HAP-1 (cell line): ENCODE measurements around the gene TM2D3.

ENCODE experiments used
- DNase-seq, 2 experiments: peaks; one replicate each; pipeline ENCODE4 v3.0.0-alpha.2; 2016 to 2020; ENCODE audit warnings: low spot score in 2 of 2
- H3K27me3 ChIP-seq: fragments of 250-450 bp; sonication (Bioruptor Pico); 2 replicates; pipeline ENCODE4 v1.5.1; 2020; ENCODE audit warnings: low read depth, mild to moderate bottlenecking, moderate library complexity
- H3K36me3 ChIP-seq: fragments of 250-450 bp; sonication (Bioruptor Pico); replicated peaks from 2 replicates; pipeline ENCODE4 v1.5.1; 2020; ENCODE audit warnings: mild to moderate bottlenecking
- H3K4me1 ChIP-seq: fragments of 250-450 bp; sonication (Bioruptor Pico); 2 replicates; pipeline ENCODE4 v1.5.1; 2020; ENCODE audit warnings: mild to moderate bottlenecking
- H3K4me3 ChIP-seq: fragments of 250-450 bp; sonication (Bioruptor Pico); 2 replicates; pipeline ENCODE4 v1.5.1; 2020; ENCODE audit warnings: mild to moderate bottlenecking, moderate library complexity
- H3K9me3 ChIP-seq: fragments of 250-450 bp; sonication (Bioruptor Pico); 2 replicates; pipeline ENCODE4 v1.5.1; 2020; ENCODE audit warnings: mild to moderate bottlenecking, moderate library complexity
- in situ Hi-C: fragments of 300-500 bp; cut with MboI; formaldehyde crosslinking; loops from 3 replicates; pipeline ENCODE4 v1.14.3; 2020; ENCODE audit warnings: low sequenced_read_pairs, inconsistent platforms, mixed read lengths

TM2D3 gene

GRCh38 chr15:101596633-101597032, 55.5 kb downstream of the TM2D3 start:
- H3K4me1 ChIP-seq: no peaks in the 10 kb centered on the region
- no peak overlapping the region for H3K4me3 ChIP-seq
- DNase-seq: no peak
- no peaks in the 10 kb centered on the region for H3K36me3 ChIP-seq
- in situ Hi-C loops: no loop called here
- no peaks in the 10 kb centered on the region for H3K9me3 ChIP-seq
- no peaks in the 10 kb centered on the region for H3K27me3 ChIP-seq
